GM20431 (cell line): ENCODE data around the gene UBE2QL1.

Experiments
- in situ Hi-C: fragments of 300-500 bp; cut with MseI, MboI; formaldehyde crosslinking; loops from one replicate; pipeline ENCODE4 v1.15.0; 2020; ENCODE audit warnings: low sequenced_read_pairs; ENCODE audit not compliant: unreplicated experiment

The UBE2QL1 gene

GRCh38 chr5:6424700-6425099 lies 24.0 kb upstream of the UBE2QL1 start:
- in situ Hi-C loops, result no loop called here

- in situ Hi-C loops, result no loop called here
Observed at GRCh38 chr5:6427694-6428093, 21.0 kb upstream of the UBE2QL1 start.

- in situ Hi-C loops, result no loop called here
Observed at GRCh38 chr5:6430418-6431028, 18.1 kb upstream of the UBE2QL1 start.

GRCh38 chr5:6431214-6432195 lies 17.2 kb upstream of the UBE2QL1 start:
- in situ Hi-C loops, result no loop called here

GRCh38 chr5:6432206-6432605 lies 16.5 kb upstream of the UBE2QL1 start:
- in situ Hi-C loops, result no loop called here

- in situ Hi-C loops, result no loop called here
Observed at GRCh38 chr5:6434731-6435130, 13.9 kb upstream of the UBE2QL1 start.

- in situ Hi-C loops, result no loop called here
Observed at GRCh38 chr5:6435356-6435755, 13.3 kb upstream of the UBE2QL1 start.

- in situ Hi-C loops, result no loop called here
Observed at GRCh38 chr5:6436715-6437331, 11.8 kb upstream of the UBE2QL1 start.

- in situ Hi-C loops, result no loop called here
Observed at GRCh38 chr5:6439588-6440550, 8.8 kb upstream of the UBE2QL1 start.

- in situ Hi-C loops, result no loop called here
Observed at GRCh38 chr5:6442333-6442732, 6.3 kb upstream of the UBE2QL1 start.

- in situ Hi-C loops, result no loop called here
Observed at GRCh38 chr5:6443326-6443725, 5.3 kb upstream of the UBE2QL1 start.

GRCh38 chr5:6446042-6446441 lies 2.6 kb upstream of the UBE2QL1 start:
- in situ Hi-C loops, result no loop called here

GRCh38 chr5:6446626-6447309 lies 1.9 kb upstream of the UBE2QL1 start:
- in situ Hi-C loops, result no loop called here

- in situ Hi-C loops, result no loop called here
Observed at GRCh38 chr5:6447384-6448140, 1.1 kb upstream of the UBE2QL1 start.

GRCh38 chr5:6448141-6448491 lies 543 bp upstream of the UBE2QL1 start:
- in situ Hi-C loops, result no loop called here

- in situ Hi-C loops, result no loop called here
Observed at GRCh38 chr5:6449465-6450158, 953 bp downstream of the UBE2QL1 start.

GRCh38 chr5:6450319-6450833 lies 1.7 kb downstream of the UBE2QL1 start:
- in situ Hi-C loops, result no loop called here
